Ovary (tissue), 3 donors: ENCODE data around the gene SEMA6C.
"Not testable (repeated sequence)": the region's sequence is repeated elsewhere in the genome, so short reads cannot be mapped to it uniquely, and the experiment has no call there.

Experiments used
- EP300 ChIP-seq: sonication (generic); formaldehyde crosslinking; IDR thresholded peaks from one replicate; pipeline ENCODE4 v1.6.1; 2017; ENCODE audit warnings: antibody characterized with exemption
- POLR2A ChIP-seq: fragments of 450-650 bp; IDR thresholded peaks from one replicate; pipeline ENCODE4 v1.6.1; 2017; ENCODE audit warnings: antibody characterized with exemption, mild to moderate bottlenecking, moderate library complexity
- TF ChIP-seq, protein P1 (sequence below), 3 donors: fragments of 450-650 bp in 2 of 3; fragments of 200-600 bp in 1 of 3; IDR thresholded peaks; one replicate each; pipeline versions ENCODE4 v1.5.1 to v1.8.0; 2016 to 2022; ENCODE audit warnings: antibody characterized with exemption in 3 of 3, mild to moderate bottlenecking in 1 of 3
- donor health status: DM: no; HTN: no; CAD: no.

DNA sequence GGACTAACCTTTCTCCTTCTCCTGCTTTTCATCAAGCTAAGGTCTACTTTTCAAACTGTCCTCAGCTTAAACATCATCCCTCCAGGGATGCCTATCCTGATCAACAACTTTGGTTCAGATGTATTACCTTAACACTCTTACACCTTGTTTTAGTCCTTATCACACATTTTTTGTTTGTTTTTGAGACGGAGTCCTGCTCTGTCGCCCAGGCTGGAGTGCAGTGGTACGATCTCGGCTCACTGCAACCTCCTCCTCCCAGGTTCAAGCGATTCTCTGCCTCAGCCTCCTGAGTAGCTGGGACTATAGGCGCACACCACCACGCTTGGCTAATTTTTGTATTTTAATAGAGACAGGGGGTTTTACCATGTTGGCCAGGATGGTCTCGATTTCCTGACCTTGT, 42.2 kb upstream of the SEMA6C start:
- TF ChIP-seq, protein P1, sequence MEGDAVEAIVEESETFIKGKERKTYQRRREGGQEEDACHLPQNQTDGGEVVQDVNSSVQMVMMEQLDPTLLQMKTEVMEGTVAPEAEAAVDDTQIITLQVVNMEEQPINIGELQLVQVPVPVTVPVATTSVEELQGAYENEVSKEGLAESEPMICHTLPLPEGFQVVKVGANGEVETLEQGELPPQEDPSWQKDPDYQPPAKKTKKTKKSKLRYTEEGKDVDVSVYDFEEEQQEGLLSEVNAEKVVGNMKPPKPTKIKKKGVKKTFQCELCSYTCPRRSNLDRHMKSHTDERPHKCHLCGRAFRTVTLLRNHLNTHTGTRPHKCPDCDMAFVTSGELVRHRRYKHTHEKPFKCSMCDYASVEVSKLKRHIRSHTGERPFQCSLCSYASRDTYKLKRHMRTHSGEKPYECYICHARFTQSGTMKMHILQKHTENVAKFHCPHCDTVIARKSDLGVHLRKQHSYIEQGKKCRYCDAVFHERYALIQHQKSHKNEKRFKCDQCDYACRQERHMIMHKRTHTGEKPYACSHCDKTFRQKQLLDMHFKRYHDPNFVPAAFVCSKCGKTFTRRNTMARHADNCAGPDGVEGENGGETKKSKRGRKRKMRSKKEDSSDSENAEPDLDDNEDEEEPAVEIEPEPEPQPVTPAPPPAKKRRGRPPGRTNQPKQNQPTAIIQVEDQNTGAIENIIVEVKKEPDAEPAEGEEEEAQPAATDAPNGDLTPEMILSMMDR (IDR thresholded peaks at IDR 0.05): not testable (repeated sequence)
- not testable (repeated sequence) for TF ChIP-seq POLR2A, EP300
